ENCODE results near the gene FOXF1. TPM values are rescaled to one million over a fixed set of nuclear protein-coding genes. Genes with fewer than 3 reads are reported as not detected.
A peak's percentile ranks its signal among the peaks of the same experiment; 100 is the strongest.

The FOXF1 gene
- polyA plus RNA-seq, 2 of the 4 experiments (the other 2 are of a cell fraction) = not detected

DNA sequence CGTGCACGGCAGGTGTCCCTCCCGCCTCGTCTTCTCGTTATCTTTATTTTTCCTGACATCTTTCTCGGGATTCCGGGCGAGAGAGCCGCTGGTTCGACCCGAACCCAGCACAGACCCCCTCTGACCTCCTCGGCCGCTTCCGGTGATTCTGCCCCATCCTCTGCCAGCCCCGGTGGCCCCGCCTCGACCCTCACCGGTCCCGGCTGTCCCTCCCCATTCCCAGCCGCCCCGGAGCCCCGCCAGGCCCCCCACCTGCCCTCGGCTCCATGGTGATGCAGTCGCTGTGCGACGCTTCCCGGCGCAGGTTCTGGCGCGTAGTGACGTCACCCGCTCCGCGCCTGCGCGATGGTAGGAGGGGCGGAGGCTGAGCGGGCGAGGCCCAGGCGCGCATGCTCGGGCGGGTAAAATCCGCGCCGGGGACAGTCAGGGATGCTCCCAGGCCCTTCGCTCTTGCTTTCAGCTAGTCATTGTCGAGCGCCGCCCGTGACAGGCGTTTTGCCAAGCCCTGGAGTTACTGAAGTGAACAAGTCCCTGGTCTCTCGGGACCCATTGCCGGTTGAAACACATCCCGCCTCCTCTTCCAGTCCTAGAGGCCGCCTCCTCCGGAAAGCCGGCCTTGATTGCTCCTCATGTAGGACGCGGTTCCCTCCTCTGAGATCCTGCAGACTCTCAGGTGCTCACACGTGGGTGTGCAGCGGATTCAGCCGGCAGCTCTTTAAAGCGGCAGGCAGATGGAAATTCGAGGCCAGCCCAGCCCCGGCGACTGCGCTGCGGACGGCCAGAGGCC lies 44.8 kb downstream of the FOXF1 start, which contains the start of gene MTHFSD (continued):
- TF ChIP-seq, protein P1, sequence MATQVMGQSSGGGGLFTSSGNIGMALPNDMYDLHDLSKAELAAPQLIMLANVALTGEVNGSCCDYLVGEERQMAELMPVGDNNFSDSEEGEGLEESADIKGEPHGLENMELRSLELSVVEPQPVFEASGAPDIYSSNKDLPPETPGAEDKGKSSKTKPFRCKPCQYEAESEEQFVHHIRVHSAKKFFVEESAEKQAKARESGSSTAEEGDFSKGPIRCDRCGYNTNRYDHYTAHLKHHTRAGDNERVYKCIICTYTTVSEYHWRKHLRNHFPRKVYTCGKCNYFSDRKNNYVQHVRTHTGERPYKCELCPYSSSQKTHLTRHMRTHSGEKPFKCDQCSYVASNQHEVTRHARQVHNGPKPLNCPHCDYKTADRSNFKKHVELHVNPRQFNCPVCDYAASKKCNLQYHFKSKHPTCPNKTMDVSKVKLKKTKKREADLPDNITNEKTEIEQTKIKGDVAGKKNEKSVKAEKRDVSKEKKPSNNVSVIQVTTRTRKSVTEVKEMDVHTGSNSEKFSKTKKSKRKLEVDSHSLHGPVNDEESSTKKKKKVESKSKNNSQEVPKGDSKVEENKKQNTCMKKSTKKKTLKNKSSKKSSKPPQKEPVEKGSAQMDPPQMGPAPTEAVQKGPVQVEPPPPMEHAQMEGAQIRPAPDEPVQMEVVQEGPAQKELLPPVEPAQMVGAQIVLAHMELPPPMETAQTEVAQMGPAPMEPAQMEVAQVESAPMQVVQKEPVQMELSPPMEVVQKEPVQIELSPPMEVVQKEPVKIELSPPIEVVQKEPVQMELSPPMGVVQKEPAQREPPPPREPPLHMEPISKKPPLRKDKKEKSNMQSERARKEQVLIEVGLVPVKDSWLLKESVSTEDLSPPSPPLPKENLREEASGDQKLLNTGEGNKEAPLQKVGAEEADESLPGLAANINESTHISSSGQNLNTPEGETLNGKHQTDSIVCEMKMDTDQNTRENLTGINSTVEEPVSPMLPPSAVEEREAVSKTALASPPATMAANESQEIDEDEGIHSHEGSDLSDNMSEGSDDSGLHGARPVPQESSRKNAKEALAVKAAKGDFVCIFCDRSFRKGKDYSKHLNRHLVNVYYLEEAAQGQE (IDR thresholded peaks at IDR 0.05) = no peak; the same call in 1 of the 2 replicates
- TF ChIP-seq RARB (CRISPR knock-in tag; IDR thresholded peaks at IDR 0.05) (no peak), KDM1A (IDR thresholded peaks at IDR 0.05; ENCODE audit: low read depth) (peak; percentile 95), HOXB5 (CRISPR knock-in tag; IDR thresholded peaks at IDR 0.05) (no peak), HOXA7 (CRISPR knock-in tag; IDR thresholded peaks at IDR 0.05) (no peak), HOXB13 (CRISPR knock-in tag; IDR thresholded peaks at IDR 0.05; ENCODE audit: low read depth) (no peak), HEYL (CRISPR knock-in tag; IDR thresholded peaks at IDR 0.05) (no peak)
- TF ChIP-seq, protein P2, sequence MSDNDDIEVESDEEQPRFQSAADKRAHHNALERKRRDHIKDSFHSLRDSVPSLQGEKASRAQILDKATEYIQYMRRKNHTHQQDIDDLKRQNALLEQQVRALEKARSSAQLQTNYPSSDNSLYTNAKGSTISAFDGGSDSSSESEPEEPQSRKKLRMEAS (IDR thresholded peaks at IDR 0.05) = no peak; the same call in 1 of the 2 replicates

DNA sequence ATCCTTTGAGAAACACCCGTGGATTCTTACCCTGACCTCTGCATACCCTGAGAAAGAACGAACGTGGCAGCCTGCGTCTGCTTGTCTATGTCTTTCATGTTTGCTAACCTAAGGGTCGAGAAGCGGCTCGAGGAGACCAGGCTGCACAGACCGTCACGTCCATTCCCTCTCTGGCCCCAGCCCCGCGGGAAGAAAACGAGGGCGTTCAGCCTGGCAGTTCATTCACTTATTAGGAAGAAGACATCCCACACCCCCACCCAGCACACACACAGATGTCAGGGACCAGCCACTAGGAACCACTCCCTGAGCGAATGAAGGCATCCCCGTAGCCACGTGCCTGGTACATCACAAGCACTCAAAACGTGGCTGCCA lies 45.4 kb downstream of the FOXF1 start:
- Histone ChIP-seq H3K27ac (peak overlapping the region; percentile 84 to 97), H3K4me2 (peak overlapping the region; percentile 92), H3K4me3 (peak overlapping the region; percentile 82), H3K9me3 (no peaks in the 10 kb centered on the region), H3K4me1 (peaks cover 4% of the 10 kb centered on the region; the same call in 1 of the 3 replicates)
- CTCF ChIA-PET = interaction anchor here (4.0 kb wide), 1 partner anchor 724 kb away, joined by 23 read pairs; no protein-coding TSS in a partner anchor
- 43% methylated on average over 11 of the region's 17 CpGs for WGBS (ENCODE audit: missing lambda C conversion rate)
- ATAC-seq (no peak), FAIRE-seq (no peak), DNase-seq (ENCODE audit: low read depth in 1 of 2, low spot score in 1 of 2) (no peak)
- POLR2A ChIA-PET = no interaction called here
- TF ChIP-seq, protein P3, sequence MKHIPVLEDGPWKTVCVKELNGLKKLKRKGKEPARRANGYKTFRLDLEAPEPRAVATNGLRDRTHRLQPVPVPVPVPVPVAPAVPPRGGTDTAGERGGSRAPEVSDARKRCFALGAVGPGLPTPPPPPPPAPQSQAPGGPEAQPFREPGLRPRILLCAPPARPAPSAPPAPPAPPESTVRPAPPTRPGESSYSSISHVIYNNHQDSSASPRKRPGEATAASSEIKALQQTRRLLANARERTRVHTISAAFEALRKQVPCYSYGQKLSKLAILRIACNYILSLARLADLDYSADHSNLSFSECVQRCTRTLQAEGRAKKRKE (CRISPR knock-in tag; IDR thresholded peaks at IDR 0.05; ENCODE audit: low read depth) = no peak
- TF ChIP-seq FOSB (CRISPR knock-in tag; IDR thresholded peaks at IDR 0.05) (0 out of 2 replicates have a peak, but pooled peaks have one; percentile 59), NFE2L2 (conservative IDR thresholded peaks at IDR 0.05; ENCODE audit: low read length) (no peak), RNF2 (IDR thresholded peaks at IDR 0.05; ENCODE audit: borderline replicate concordance, low read depth) (no peak), MYC (IDR thresholded peaks at IDR 0.05; ENCODE audit: borderline replicate concordance, low read length) (no peak), ZSCAN20 (CRISPR knock-in tag; IDR thresholded peaks at IDR 0.05) (no peak)
- TF ChIP-seq, protein P4, sequence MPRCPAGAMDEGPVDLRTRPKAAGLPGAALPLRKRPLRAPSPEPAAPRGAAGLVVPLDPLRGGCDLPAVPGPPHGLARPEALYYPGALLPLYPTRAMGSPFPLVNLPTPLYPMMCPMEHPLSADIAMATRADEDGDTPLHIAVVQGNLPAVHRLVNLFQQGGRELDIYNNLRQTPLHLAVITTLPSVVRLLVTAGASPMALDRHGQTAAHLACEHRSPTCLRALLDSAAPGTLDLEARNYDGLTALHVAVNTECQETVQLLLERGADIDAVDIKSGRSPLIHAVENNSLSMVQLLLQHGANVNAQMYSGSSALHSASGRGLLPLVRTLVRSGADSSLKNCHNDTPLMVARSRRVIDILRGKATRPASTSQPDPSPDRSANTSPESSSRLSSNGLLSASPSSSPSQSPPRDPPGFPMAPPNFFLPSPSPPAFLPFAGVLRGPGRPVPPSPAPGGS (IDR thresholded peaks at IDR 0.05) = no peak

DNA sequence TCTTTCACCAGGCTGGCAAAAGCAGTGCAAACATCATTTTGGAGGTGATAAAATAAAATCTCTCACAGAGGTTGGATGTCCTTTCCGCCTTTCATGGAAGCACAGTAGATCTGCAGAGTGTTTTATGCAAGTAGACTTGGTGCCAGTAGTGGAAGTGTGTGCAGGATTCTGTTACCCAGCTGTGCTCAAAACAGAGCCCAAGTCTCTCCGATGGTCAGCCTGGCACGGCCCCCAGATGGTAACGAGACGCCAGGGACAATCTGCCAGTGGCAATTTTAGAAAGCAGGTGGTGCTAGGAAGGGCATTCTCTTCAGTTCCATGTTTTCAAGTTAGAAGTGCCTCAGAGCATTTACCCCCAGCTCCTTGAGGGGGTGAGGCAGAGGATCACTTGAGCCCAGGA lies 46.2 kb downstream of the FOXF1 start:
- ATAC-seq (no peak), FAIRE-seq (no peak), DNase-seq (ENCODE audit: low read depth in 1 of 2, low spot score in 1 of 2) (no peak)
- WGBS (ENCODE audit: missing lambda C conversion rate) = 63% methylated on average over 5 of the region's 5 CpGs
- Histone ChIP-seq H3K27ac (no peak overlapping the region), H3K4me2 (no peak overlapping the region), H3K9me3 (no peaks in the 10 kb centered on the region), H3K4me1 (peaks cover 4% of the 10 kb centered on the region; the same call in 1 of the 3 replicates), H3K4me3 (no peak overlapping the region)
- ChIA-PET CTCF (interaction anchor here (4.0 to 9.3 kb wide), 2 partner anchors 505 to 723 kb away, joined by 23 to 170 read pairs; no protein-coding TSS in a partner anchor), POLR2A (no interaction called here)
- TF ChIP-seq BHLHE40 (IDR thresholded peaks at IDR 0.05; ENCODE audit: low read depth, low read length) (no peak), HOXA7 (CRISPR knock-in tag; IDR thresholded peaks at IDR 0.05) (no peak)
